Neural progenitor cell (in vitro differentiated cells): ENCODE results near the gene MTAP. TPM values are rescaled to one million over a fixed set of nuclear protein-coding genes. Genes with fewer than 3 reads are reported as not detected.
A peak's percentile ranks its signal among the peaks of the same experiment; 100 is the strongest.

Experiments used
- DNase-seq: peaks from one replicate; pipeline ENCODE4 v3.0.0-alpha.2; 2016; ENCODE audit warnings: low spot score
- H2AFZ ChIP-seq: fragments of 200-600 bp; sonication (generic); replicated peaks from 2 replicates; pipeline ENCODE4 v1.6.1; 2016; ENCODE audit warnings: antibody characterized with exemption
- H3F3A ChIP-seq: fragments of 200-600 bp; sonication (generic); 2 replicates; pipeline ENCODE4 v1.6.1; 2016; ENCODE audit warnings: antibody characterized with exemption, low read depth
- H3K27ac ChIP-seq: fragments of 200-600 bp; sonication (generic); 2 replicates; pipeline ENCODE4 v1.5.1; 2016; ENCODE audit warnings: mild to moderate bottlenecking
- H3K27me3 ChIP-seq: fragments of 200-600 bp; sonication (generic); 2 replicates; pipeline ENCODE4 v1.6.1; 2016; ENCODE audit warnings: mild to moderate bottlenecking, moderate library complexity
- H3K36me3 ChIP-seq: fragments of 200-600 bp; sonication (generic); 2 replicates; pipeline ENCODE4 v1.5.1; 2016
- H3K4me1 ChIP-seq: fragments of 200-600 bp; sonication (generic); 2 replicates; pipeline ENCODE4 v1.6.1; 2016; ENCODE audit warnings: mixed run types
- H3K4me2 ChIP-seq: fragments of 200-600 bp; sonication (generic); 2 replicates; pipeline ENCODE4 v1.6.1; 2016
- H3K4me3 ChIP-seq: fragments of 200-600 bp; sonication (generic); 2 replicates; pipeline ENCODE4 v1.5.1; 2016
- H3K79me2 ChIP-seq: fragments of 200-600 bp; sonication (generic); 2 replicates; pipeline ENCODE4 v1.6.1; 2016; ENCODE audit warnings: low read depth
- H3K9ac ChIP-seq: fragments of 200-600 bp; sonication (generic); 2 replicates; pipeline ENCODE4 v1.6.1; 2016
- H3K9me3 ChIP-seq: fragments of 200-600 bp; sonication (generic); 2 replicates; pipeline ENCODE4 v1.5.1; 2016; ENCODE audit warnings: low read depth
- H4K20me1 ChIP-seq: fragments of 200-600 bp; sonication (generic); 2 replicates; pipeline ENCODE4 v1.6.1; 2016; ENCODE audit warnings: low read depth
- H3K27ac Mint-ChIP-seq: 3 replicates; pipeline ENCODE4 v1.8.0; 2021; ENCODE audit warnings: mixed read lengths
- H3K27me3 Mint-ChIP-seq: 2 replicates; pipeline ENCODE4 v1.8.0; 2022; ENCODE audit warnings: low read depth, mild to moderate bottlenecking, inconsistent platforms, moderate library complexity, mixed read lengths; ENCODE audit not compliant: insufficient read depth
- H3K36me3 Mint-ChIP-seq: 3 replicates; pipeline ENCODE4 v1.8.0; 2021; ENCODE audit warnings: mixed read lengths
- H3K4me1 Mint-ChIP-seq: 3 replicates; pipeline ENCODE4 v1.8.0; 2021; ENCODE audit warnings: mixed read lengths
- H3K4me3 Mint-ChIP-seq: 3 replicates; pipeline ENCODE4 v1.8.0; 2021; ENCODE audit warnings: mild to moderate bottlenecking, moderate library complexity, mixed read lengths
- H3K9me3 Mint-ChIP-seq: 3 replicates; pipeline ENCODE4 v1.8.0; 2020; ENCODE audit warnings: mixed read lengths
- EZH2 ChIP-seq: fragments of 200-600 bp; sonication (generic); IDR thresholded peaks from 2 replicates; pipeline ENCODE4 v1.6.1; 2017; ENCODE audit warnings: antibody characterized with exemption, mild to moderate bottlenecking, moderate library complexity
- EZH2phosphoT487 ChIP-seq: fragments of 200-600 bp; sonication (generic); IDR thresholded peaks from 2 replicates; pipeline ENCODE4 v1.6.1; 2017; ENCODE audit warnings: antibody characterized with exemption
- total RNA-seq: library from RNA; depleted of rRNA; stranded (reverse); fragments of >200 nt; gene quantifications from 2 replicates; pipeline ENCODE4 v1.2.3, GENCODE V29; 2015; ENCODE audit warnings: low replicate concordance
- TF ChIP-seq, protein P1 (sequence below): fragments of 200-600 bp; sonication (generic); IDR thresholded peaks from 2 replicates; pipeline ENCODE4 v1.5.1; 2017; ENCODE audit warnings: antibody characterized with exemption, mild to moderate bottlenecking

MTAP gene
- total RNA-seq, 1 donor from 2014 or later: 21.6 TPM

DNA sequence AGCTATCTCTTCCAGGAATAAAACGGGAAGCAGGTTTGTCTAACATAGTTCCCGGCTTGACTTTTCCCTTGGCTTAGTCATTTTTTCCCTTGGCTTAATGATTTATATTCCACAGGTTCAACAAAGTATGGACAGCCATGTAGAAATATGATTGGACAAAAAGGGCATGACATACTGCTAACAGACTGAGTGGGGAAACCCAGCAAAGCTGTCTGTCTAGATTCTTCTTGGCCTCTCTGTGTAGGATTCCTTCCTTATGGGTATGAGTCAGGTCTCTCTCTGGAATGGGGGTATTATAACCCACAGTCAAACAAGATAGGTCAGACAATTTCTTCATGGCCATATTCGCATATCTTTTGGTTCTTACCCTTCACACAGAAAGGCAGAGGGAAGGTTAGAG is 5.7 kb upstream of the MTAP start:
- Histone ChIP-seq H3K9ac (no peak overlapping the region), H3K4me3 (no peak overlapping the region), H3K27ac (no peak overlapping the region), H3K79me2 (no peaks in the 10 kb centered on the region), H3K4me2 (no peak overlapping the region), H3K4me1 (no peaks in the 10 kb centered on the region), H4K20me1 (no peaks in the 10 kb centered on the region), H3K9me3 (no peaks in the 10 kb centered on the region), H2AFZ (no peak overlapping the region), H3K27me3 (peaks cover 100% of the 10 kb centered on the region), H3K36me3 (no peaks in the 10 kb centered on the region), H3F3A (peaks cover 7% of the 10 kb centered on the region)
- no peak overlapping the region for H3K27ac Mint-ChIP-seq
- H3K36me3 Mint-ChIP-seq: peaks cover 2% of the 10 kb centered on the region
- DNase-seq: no peak
- H3K4me3 Mint-ChIP-seq: no peak overlapping the region
- peaks cover 2% of the 10 kb centered on the region for H3K9me3 Mint-ChIP-seq
- H3K27me3 Mint-ChIP-seq: peaks cover 3% of the 10 kb centered on the region
- TF ChIP-seq EZH2phosphoT487 (no peak), EZH2 (no peak)
- TF ChIP-seq, protein P1, sequence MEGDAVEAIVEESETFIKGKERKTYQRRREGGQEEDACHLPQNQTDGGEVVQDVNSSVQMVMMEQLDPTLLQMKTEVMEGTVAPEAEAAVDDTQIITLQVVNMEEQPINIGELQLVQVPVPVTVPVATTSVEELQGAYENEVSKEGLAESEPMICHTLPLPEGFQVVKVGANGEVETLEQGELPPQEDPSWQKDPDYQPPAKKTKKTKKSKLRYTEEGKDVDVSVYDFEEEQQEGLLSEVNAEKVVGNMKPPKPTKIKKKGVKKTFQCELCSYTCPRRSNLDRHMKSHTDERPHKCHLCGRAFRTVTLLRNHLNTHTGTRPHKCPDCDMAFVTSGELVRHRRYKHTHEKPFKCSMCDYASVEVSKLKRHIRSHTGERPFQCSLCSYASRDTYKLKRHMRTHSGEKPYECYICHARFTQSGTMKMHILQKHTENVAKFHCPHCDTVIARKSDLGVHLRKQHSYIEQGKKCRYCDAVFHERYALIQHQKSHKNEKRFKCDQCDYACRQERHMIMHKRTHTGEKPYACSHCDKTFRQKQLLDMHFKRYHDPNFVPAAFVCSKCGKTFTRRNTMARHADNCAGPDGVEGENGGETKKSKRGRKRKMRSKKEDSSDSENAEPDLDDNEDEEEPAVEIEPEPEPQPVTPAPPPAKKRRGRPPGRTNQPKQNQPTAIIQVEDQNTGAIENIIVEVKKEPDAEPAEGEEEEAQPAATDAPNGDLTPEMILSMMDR: no peak
- H3K4me1 Mint-ChIP-seq: peaks cover 4% of the 10 kb centered on the region

DNA sequence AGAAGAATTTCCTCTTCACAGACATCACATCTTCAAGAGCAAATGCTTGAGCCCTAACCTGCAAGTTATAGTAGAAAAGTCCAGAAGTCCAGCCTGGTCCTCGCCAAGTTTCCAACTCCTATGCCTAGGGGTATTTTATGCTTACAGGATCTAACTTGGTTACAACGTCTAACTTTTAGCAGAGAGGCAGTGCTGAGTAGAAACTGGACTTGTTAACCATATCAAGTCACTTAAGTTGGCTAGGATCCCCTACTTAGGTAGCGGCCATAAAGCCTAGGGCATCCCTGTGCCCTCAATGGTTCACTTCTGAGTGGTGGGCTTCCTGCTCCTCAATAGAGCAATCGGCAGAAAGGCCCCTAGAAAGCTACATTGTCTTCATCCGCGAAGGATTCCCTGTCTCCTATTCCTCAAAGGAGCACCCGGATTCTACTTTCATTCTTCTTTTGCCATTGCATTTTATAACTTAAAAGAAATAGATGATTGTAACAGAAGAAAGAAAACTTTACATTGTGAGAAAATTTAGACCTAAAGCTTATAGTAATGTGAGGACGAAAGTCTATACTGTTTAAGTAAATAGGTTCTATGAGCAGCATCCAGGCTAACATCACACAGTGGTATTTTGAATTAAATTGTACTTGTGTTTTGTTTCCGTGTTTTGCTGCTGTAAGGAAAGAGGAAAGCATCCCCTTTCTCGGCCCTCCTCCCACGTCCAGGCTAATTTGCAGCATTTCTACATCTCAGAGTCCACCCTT is 1.3 kb upstream of the MTAP start:
- H3K9ac ChIP-seq: no peak overlapping the region
- H3K4me3 ChIP-seq: peak overlapping the region; percentile 58
- H3K27me3 ChIP-seq: peaks cover 57% of the 10 kb centered on the region
- no peaks in the 10 kb centered on the region for H3K36me3 ChIP-seq
- peak overlapping the region; percentile 66 for H2AFZ ChIP-seq
- no peak overlapping the region for H3K27ac ChIP-seq
- peak overlapping the region; percentile 97 for H3K4me2 ChIP-seq
- H3F3A ChIP-seq: peaks cover 10% of the 10 kb centered on the region
- peaks cover 14% of the 10 kb centered on the region for H3K4me1 ChIP-seq
- H4K20me1 ChIP-seq: peaks cover 22% of the 10 kb centered on the region
- no peak for DNase-seq
- peaks cover 32% of the 10 kb centered on the region for H3K79me2 ChIP-seq
- H3K27ac Mint-ChIP-seq: peak overlapping the region; percentile 48
- peak overlapping the region; percentile 98 for H3K4me3 Mint-ChIP-seq
- peaks cover 31% of the 10 kb centered on the region for H3K4me1 Mint-ChIP-seq
- TF ChIP-seq, protein P1: no peak
- TF ChIP-seq EZH2 (no peak), EZH2phosphoT487 (no peak)
- peaks cover 9% of the 10 kb centered on the region for H3K36me3 Mint-ChIP-seq
- H3K9me3 ChIP-seq: no peaks in the 10 kb centered on the region
- peaks cover 2% of the 10 kb centered on the region for H3K9me3 Mint-ChIP-seq
- peaks cover 11% of the 10 kb centered on the region for H3K27me3 Mint-ChIP-seq

DNA sequence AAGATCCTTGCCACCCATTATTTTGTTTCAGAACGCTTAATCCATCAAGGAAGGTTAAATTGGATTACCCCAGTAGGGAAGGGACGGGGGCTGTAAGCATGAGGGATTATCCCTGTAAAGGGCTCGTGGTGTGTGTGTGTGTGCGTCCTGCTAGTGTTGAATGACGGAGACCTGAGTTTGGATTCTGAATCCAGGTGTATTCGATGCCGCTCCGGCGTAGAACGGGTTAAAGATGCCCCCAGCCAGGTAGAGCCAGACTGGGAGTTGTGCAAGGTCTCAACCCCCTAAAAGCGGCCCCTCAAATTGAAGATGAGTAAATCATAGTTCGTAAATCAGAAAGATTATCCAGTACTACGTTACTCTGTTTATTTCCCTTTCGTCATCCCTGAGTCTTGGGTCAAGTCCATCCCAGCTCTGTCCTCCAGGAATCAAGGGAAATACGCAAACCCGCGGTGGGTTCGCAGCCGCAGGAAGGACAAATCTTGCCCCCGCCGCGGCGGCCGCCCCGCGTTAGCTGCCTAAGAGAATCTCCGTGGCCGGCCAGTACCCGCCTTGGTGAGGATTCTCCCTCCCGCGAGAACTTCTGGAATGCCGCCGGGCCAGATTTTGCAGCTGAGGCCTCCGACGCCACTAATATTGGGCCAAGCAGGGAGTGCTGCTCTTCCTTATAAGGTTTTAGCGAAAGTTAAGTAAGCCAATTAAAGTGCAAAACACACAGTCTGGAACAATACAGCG is 586 bp upstream of the MTAP start:
- Mint-ChIP-seq H3K36me3 (peaks cover 13% of the 10 kb centered on the region), H3K27ac (peak overlapping the region; percentile 86), H3K27me3 (peaks cover 11% of the 10 kb centered on the region), H3K9me3 (peaks cover 2% of the 10 kb centered on the region), H3K4me3 (peak overlapping the region; percentile 98), H3K4me1 (peaks cover 34% of the 10 kb centered on the region)
- peaks cover 14% of the 10 kb centered on the region for H3K4me1 ChIP-seq
- H3K9me3 ChIP-seq: no peaks in the 10 kb centered on the region
- H3K4me3 ChIP-seq: peak overlapping the region; percentile 58
- H3K4me2 ChIP-seq: peak overlapping the region; percentile 97
- H3F3A ChIP-seq: peaks cover 10% of the 10 kb centered on the region
- no peak overlapping the region for H3K9ac ChIP-seq
- no peak overlapping the region for H3K27ac ChIP-seq
- H2AFZ ChIP-seq: peak overlapping the region; percentile 66
- peaks cover 40% of the 10 kb centered on the region for H3K79me2 ChIP-seq
- peaks cover 30% of the 10 kb centered on the region for H4K20me1 ChIP-seq
- DNase-seq: peak; percentile 79
- TF ChIP-seq, protein P1: no peak
- TF ChIP-seq EZH2phosphoT487 (peak; percentile 64), EZH2 (no peak)
- no peaks in the 10 kb centered on the region for H3K36me3 ChIP-seq
- H3K27me3 ChIP-seq: peaks cover 49% of the 10 kb centered on the region
